ENCODE data around the gene MICAL3. TPM values are rescaled to one million over a fixed set of nuclear protein-coding genes. Genes with fewer than 3 reads are reported as not detected.

Gene MICAL3
- total RNA-seq, 2 experiments from 2014 or later = 21.9 to 22.5 TPM

- CTCF ChIA-PET = interaction anchor here (0.6 to 2.3 kb wide), 7 partner anchors 9 to 697 kb away, joined by 3 to 12 read pairs (median 3); no protein-coding TSS in a partner anchor
- intact Hi-C loops (cut with DNase I, micrococcal nuclease) = no loop called here
- H3K36me3 Mint-ChIP-seq (ENCODE audit: low read depth) = peaks cover 3% of the 10 kb centered on the region
- H3K4me3 Mint-ChIP-seq = no peak overlapping the region
- POLR2A ChIA-PET = no interaction called here
- ATAC-seq = peak; percentile 6
- DNase-seq = peak; percentile 55
- peaks cover 68% of the 10 kb centered on the region for H3K4me1 Mint-ChIP-seq
- H3K27me3 Mint-ChIP-seq = no peaks in the 10 kb centered on the region
- peak overlapping the region; percentile 51 for H3K27ac Mint-ChIP-seq
- H3K9me3 Mint-ChIP-seq (ENCODE audit: low read depth) = no peaks in the 10 kb centered on the region
Measured at GRCh38 chr22:17780116-17780740, 244.1 kb downstream of the MICAL3 start.

DNA sequence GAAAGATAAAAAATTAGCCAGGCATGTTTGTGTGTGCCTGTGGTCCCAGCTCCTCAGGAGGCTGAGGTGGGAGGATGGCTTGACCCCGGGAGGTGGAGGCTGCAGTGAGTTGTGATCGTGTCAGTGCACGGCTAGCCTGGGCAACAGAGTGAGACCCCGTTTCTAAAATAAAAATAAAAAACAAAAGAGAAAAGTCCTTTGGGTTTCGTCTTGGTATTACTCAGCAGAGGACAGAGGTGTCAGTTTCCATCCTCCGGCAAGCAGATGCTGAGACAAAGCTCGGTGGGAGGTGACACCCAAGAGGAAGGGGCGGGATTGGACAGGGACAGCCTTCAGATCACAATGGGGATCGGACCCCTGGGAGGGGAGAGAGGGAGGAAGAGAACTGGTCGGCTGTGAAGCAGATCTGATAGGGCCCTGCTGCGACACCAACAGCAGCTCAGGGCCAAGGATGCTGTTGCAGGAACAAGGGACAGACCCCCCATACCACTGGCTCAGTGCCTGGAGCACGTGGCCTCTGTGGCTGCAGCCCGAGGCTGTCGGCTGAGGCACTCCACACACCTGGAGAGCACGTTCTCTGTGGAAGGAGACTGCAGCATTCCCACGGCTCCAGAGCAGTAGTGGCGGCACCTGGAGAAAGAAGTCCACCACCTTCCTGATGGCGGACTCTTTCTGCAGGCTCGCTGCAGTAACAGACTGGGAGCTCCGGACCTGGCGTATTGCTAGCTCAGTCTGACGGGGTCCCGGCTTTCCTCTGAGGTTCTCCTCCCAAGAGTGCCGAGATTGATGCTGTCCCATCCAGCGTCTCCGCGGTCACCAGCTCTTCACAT, 244.9 kb downstream of the MICAL3 start:
- H3K4me1 Mint-ChIP-seq = peaks cover 74% of the 10 kb centered on the region
- peak; percentile 41 for DNase-seq
- intact Hi-C loops (cut with DNase I, micrococcal nuclease) = loop anchor here in 1 of 2 experiments (5.0 kb wide), 1 partner anchor 562 kb away; the partner anchor contains the start of gene ADA2

GRCh38 chr22:17778412-17778976, 245.9 kb downstream of the MICAL3 start:
- H3K4me3 Mint-ChIP-seq = peak overlapping the region; percentile 89
- no peaks in the 10 kb centered on the region for H3K27me3 Mint-ChIP-seq
- DNase-seq (no peak), ATAC-seq (no peak)
- H3K27ac Mint-ChIP-seq = peak overlapping the region; percentile 99
- no peaks in the 10 kb centered on the region for H3K9me3 Mint-ChIP-seq (ENCODE audit: low read depth)
- peaks cover 75% of the 10 kb centered on the region for H3K4me1 Mint-ChIP-seq
- peaks cover 3% of the 10 kb centered on the region for H3K36me3 Mint-ChIP-seq (ENCODE audit: low read depth)
- CTCF ChIA-PET = interaction anchor here (0.6 to 2.3 kb wide), 6 partner anchors 7 to 297 kb away, joined by 3 to 8 read pairs (median 4); no protein-coding TSS in a partner anchor
- intact Hi-C loops (cut with DNase I, micrococcal nuclease) = loop anchor here in 1 of 2 experiments (5.0 kb wide), 1 partner anchor 561 kb away; the partner anchor contains the start of gene ADA2
- POLR2A ChIA-PET = interaction anchor here (1.6 kb wide), 1 partner anchor 11 kb away, joined by 7 read pairs; no protein-coding TSS in a partner anchor

More for the DNA sequence above, 244.9 kb downstream of the MICAL3 start:
- Mint-ChIP-seq H3K9me3 (ENCODE audit: low read depth) (no peaks in the 10 kb centered on the region), H3K4me3 (no peak overlapping the region), H3K27ac (peak overlapping the region; percentile 14), H3K36me3 (ENCODE audit: low read depth) (peaks cover 3% of the 10 kb centered on the region), H3K27me3 (no peaks in the 10 kb centered on the region)
- ChIA-PET CTCF (interaction anchor here (0.6 to 2.3 kb wide), 8 partner anchors 9 to 696 kb away, joined by 3 to 12 read pairs (median 3); no protein-coding TSS in a partner anchor), POLR2A (interaction anchor here (0.6 to 1.6 kb wide), 2 partner anchors 12 to 27 kb away, joined by 3 to 7 read pairs; no protein-coding TSS in a partner anchor)
- no peak for ATAC-seq

GRCh38 chr22:17777717-17778044, 246.7 kb downstream of the MICAL3 start:
- CTCF ChIA-PET = interaction anchor here (0.6 to 2.3 kb wide), 6 partner anchors 8 to 105 kb away, joined by 3 to 8 read pairs (median 3); no protein-coding TSS in a partner anchor
- no peak for ATAC-seq
- Mint-ChIP-seq H3K4me1 (peaks cover 83% of the 10 kb centered on the region), H3K27me3 (no peaks in the 10 kb centered on the region), H3K36me3 (ENCODE audit: low read depth) (peaks cover 3% of the 10 kb centered on the region), H3K4me3 (peak overlapping the region; percentile 89), H3K9me3 (ENCODE audit: low read depth) (no peaks in the 10 kb centered on the region), H3K27ac (peak overlapping the region; percentile 99)
- intact Hi-C loops (cut with DNase I, micrococcal nuclease) = loop anchor here (1.0 to 5.0 kb wide), 2 partner anchors 10 to 560 kb away; partner anchors contain the start of gene ADA2 (in 1 of the 2)
- POLR2A ChIA-PET = interaction anchor here (0.6 kb wide), 1 partner anchor 671 kb away, joined by 3 read pairs; no protein-coding TSS in a partner anchor
- DNase-seq = no peak

DNA sequence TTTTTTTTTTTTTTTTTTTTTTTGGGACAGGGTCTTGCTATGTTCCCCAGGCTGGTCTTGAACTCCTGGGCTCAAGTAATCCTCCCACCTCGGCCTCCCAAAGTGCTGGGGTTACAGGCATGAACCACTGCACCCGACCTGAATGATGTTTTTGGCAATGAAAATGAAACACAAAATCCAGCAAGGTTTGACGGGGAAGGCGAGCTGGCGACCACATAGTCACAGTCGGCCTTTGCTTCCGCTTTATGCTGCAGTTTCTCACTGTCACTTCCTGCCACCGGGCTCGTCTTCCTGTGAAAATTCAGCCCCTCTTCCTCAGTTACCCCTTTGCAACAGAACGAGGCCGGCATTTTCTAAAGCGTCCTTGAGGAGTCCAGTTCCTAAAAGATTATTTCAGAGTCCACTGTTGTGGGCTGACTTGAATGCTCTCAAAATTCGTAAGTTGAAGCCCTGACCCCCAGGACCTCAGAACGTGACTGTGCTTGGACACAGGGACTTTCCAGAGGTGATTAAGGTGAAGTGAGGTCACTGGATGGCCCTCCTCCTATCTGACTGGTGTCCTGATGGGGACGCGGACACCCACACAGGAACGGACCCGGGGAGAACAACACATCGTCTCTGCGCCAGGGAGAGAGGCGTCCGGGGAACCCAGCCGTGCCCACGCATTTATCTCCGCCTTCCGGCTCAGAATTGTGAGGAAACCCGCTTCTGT, 247.2 kb downstream of the MICAL3 start:
- H3K27ac Mint-ChIP-seq = peak overlapping the region; percentile 99
- peaks cover 85% of the 10 kb centered on the region for H3K4me1 Mint-ChIP-seq
- CTCF ChIA-PET = interaction anchor here (0.7 to 2.3 kb wide), 6 partner anchors 8 to 105 kb away, joined by 3 to 8 read pairs (median 3); no protein-coding TSS in a partner anchor
- no peaks in the 10 kb centered on the region for H3K27me3 Mint-ChIP-seq
- peak; percentile 80 for DNase-seq
- H3K36me3 Mint-ChIP-seq (ENCODE audit: low read depth) = peaks cover 3% of the 10 kb centered on the region
- ATAC-seq = peak; percentile 43
- intact Hi-C loops (cut with DNase I, micrococcal nuclease) = loop anchor here (1.0 to 5.0 kb wide), 2 partner anchors 10 to 560 kb away; partner anchors contain the start of gene ADA2 (in 1 of the 2)
- peak overlapping the region; percentile 89 for H3K4me3 Mint-ChIP-seq
- no peaks in the 10 kb centered on the region for H3K9me3 Mint-ChIP-seq (ENCODE audit: low read depth)
- POLR2A ChIA-PET = interaction anchor here (0.7 kb wide), 1 partner anchor 10 kb away, joined by 3 read pairs; no protein-coding TSS in a partner anchor

DNA sequence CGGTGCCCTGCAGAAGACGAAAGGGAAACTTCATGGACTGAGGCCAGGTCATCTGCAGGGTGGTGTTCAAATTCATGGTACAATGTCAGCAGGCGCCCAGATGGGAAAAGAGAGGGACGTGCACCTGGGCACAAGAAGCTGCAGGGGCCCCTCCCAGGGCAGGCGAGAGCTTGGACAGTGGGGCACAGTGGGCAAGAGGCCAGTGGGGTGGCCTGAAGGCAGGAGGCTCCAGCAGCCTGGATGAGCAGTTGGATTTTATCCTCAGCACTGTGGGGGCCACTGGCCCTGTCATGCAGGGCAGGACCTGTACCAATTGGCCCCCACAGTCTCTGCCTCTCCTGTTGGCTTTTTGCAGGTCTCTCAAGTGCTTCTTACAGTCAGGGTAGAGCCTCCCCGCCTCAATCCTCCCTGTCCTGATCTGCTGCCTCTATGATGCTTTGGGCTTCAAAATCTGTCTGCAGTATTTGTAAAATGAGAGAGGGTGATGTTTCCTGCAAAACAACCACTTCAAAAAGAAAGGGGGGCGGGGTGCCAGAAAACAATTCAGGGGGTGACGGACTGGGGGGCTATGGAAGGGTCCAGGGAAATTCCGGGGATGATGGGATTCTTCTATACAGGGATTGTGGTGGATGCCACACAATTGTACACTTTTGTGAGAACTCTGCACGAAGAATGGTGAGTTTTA, 248.4 kb downstream of the MICAL3 start:
- POLR2A ChIA-PET = interaction anchor here (0.5 kb wide), 1 partner anchor 142 kb away, joined by 3 read pairs; no protein-coding TSS in a partner anchor
- H3K27ac Mint-ChIP-seq = peak overlapping the region; percentile 73
- H3K9me3 Mint-ChIP-seq (ENCODE audit: low read depth) = no peaks in the 10 kb centered on the region
- H3K27me3 Mint-ChIP-seq = no peaks in the 10 kb centered on the region
- ATAC-seq (no peak), DNase-seq (no peak)
- peak overlapping the region; percentile 89 for H3K4me3 Mint-ChIP-seq
- H3K4me1 Mint-ChIP-seq = peaks cover 85% of the 10 kb centered on the region
- intact Hi-C loops (cut with DNase I, micrococcal nuclease) = loop anchor here in 1 of 2 experiments (2.0 to 5.0 kb wide), 2 partner anchors 559 to 691 kb away; partner anchors contain the start of genes ADA2 and IL17RA
- CTCF ChIA-PET = no interaction called here
- peaks cover 3% of the 10 kb centered on the region for H3K36me3 Mint-ChIP-seq (ENCODE audit: low read depth)

DNA sequence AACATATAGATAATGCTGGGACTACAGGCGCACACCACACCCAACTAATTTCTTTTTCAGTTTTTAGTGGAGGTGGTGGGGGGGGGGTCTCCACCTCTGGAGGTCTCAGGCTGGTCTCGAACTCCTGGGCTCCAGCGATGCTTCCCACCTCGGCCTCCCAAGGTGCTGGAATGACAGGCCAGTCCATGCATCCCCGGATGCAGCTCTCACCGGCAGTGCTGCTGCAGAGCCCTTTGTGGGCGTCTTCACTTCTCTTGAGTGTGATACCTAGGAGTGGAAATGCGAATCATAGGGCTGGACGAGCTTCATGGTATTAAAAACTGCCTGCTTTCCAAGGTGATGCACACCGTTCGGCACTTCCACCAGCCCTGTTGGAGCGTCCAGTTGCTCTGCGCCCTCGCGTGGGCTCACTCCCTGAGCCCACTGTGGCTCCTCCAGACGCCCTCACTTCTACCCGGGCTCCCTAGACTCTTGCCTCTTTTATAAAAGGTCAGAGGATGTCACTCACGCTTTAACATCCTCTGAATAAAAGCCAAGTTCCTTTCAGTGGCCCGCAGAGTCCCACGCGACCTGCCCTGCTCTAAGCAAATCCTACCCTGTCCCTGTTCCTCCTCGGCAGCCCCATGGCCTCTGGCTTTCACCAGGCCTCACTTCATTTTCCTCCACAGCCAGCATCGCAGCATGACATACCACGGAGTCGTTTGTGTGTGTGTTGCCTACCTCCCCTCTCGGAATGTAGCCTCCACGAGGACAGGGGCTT, 249.3 kb downstream of the MICAL3 start:
- Mint-ChIP-seq H3K27ac (peak overlapping the region; percentile 56), H3K4me3 (peak overlapping the region; percentile 24), H3K9me3 (ENCODE audit: low read depth) (no peaks in the 10 kb centered on the region), H3K27me3 (peaks cover 2% of the 10 kb centered on the region), H3K36me3 (ENCODE audit: low read depth) (peaks cover 4% of the 10 kb centered on the region), H3K4me1 (peaks cover 83% of the 10 kb centered on the region)
- CTCF ChIA-PET = interaction anchor here (1.1 kb wide), 1 partner anchor 32 kb away, joined by 3 read pairs; no protein-coding TSS in a partner anchor
- intact Hi-C loops (cut with DNase I, micrococcal nuclease) = loop anchor here (2.0 to 5.0 kb wide), 4 partner anchors 558 to 690 kb away; partner anchors contain the start of genes ADA2 (in 1 of the 2), HDHD5 (in 1 of the 2) and IL17RA (in 1 of the 2)
- ATAC-seq (no peak), DNase-seq (peak; percentile 39)
- POLR2A ChIA-PET = interaction anchor here (0.5 kb wide), 1 partner anchor 141 kb away, joined by 3 read pairs; no protein-coding TSS in a partner anchor

GRCh38 chr22:17774206-17774925, 250.0 kb downstream of the MICAL3 start, which contains the start of gene BID:
TSS of gene BID (minus strand) at chr22:17774469. CDS start at chr22:17750116, 24,353 bp downstream.
- peak; percentile 50 for DNase-seq
- ChIA-PET CTCF (interaction anchor here (0.7 to 1.5 kb wide), 4 partner anchors 9 to 302 kb away, joined by 3 to 5 read pairs (median 3); no protein-coding TSS in a partner anchor), POLR2A (no interaction called here)
- H3K36me3 Mint-ChIP-seq (ENCODE audit: low read depth) = peaks cover 7% of the 10 kb centered on the region
- no peaks in the 10 kb centered on the region for H3K9me3 Mint-ChIP-seq (ENCODE audit: low read depth)
- H3K27me3 Mint-ChIP-seq = peaks cover 2% of the 10 kb centered on the region
- H3K4me1 Mint-ChIP-seq = peaks cover 82% of the 10 kb centered on the region
- intact Hi-C loops (cut with DNase I, micrococcal nuclease) = loop anchor here (2.0 to 5.0 kb wide), 3 partner anchors 617 to 690 kb away; partner anchors contain the start of genes HDHD5 (in 1 of the 2) and IL17RA (in 1 of the 2)
- peak within 1 kb of the TSS; percentile 75 for H3K4me3 Mint-ChIP-seq
- peak; percentile 6 for ATAC-seq
- peak within 1 kb of the TSS; percentile 56 for H3K27ac Mint-ChIP-seq
